BE2C (cell line): ENCODE measurements around the gene MALT1.

Experiments
- DNase-seq: peaks from one replicate; pipeline ENCODE4 v3.0.0-alpha.2; 2020
- H3K27me3 ChIP-seq: fragments of 250-450 bp; sonication (Bioruptor Pico); 2 replicates; pipeline ENCODE4 v1.5.1; 2020; ENCODE audit warnings: mild to moderate bottlenecking
- H3K36me3 ChIP-seq: fragments of 250-450 bp; sonication (Bioruptor Pico); 2 replicates; pipeline ENCODE4 v1.5.1; 2020; ENCODE audit warnings: mild to moderate bottlenecking
- H3K4me1 ChIP-seq: fragments of 250-450 bp; sonication (Bioruptor Pico); 2 replicates; pipeline ENCODE4 v1.5.1; 2020
- H3K4me3 ChIP-seq: 2 replicates; pipeline ENCODE4 v1.5.1; 2011; ENCODE audit warnings: low read depth, low read length
- H3K9me3 ChIP-seq: fragments of 250-450 bp; sonication (Bioruptor Pico); 2 replicates; pipeline ENCODE4 v1.5.1; 2020
- TF ChIP-seq, protein P1 (sequence below): IDR thresholded peaks from 2 replicates; pipeline ENCODE4 v1.5.1; 2012; ENCODE audit warnings: mild to moderate bottlenecking, low read depth, low read length

Gene MALT1

DNA sequence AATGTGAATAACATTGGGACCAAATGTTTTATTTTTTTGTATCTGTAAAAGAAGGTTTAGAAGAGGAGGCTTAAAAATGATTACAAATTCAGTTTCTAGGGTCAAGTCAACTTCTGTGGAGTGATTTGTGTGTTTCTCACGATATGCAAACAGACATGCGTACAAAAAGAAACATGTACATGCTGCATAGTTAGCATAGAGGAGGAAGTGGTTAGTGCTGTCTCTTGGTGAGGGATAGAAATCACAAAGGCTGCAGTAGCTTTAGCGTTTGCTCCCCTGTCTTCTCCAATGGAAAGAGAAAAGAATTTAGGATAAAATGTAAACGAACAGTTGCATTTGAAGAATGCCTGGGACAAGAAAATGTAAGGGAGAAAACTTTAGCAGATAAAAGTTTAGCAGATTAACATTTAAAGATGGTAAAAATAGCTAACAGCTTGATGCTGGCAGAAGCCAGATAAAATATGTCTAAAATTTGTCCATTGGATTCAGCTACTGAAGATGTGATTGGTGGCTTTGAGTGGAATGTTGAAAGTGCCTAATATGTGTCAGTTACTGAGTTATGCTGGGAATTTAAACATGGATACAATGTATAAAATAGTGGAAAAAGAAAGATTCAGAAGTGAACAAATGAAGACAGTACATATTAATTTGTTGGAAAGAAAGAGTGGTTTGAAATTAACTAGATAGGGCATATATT lies 44.9 kb downstream of the MALT1 start:
- Histone ChIP-seq H3K36me3 (no peaks in the 10 kb centered on the region), H3K4me1 (no peaks in the 10 kb centered on the region), H3K4me3 (no peak overlapping the region), H3K9me3 (no peaks in the 10 kb centered on the region), H3K27me3 (no peaks in the 10 kb centered on the region)
- TF ChIP-seq, protein P1, sequence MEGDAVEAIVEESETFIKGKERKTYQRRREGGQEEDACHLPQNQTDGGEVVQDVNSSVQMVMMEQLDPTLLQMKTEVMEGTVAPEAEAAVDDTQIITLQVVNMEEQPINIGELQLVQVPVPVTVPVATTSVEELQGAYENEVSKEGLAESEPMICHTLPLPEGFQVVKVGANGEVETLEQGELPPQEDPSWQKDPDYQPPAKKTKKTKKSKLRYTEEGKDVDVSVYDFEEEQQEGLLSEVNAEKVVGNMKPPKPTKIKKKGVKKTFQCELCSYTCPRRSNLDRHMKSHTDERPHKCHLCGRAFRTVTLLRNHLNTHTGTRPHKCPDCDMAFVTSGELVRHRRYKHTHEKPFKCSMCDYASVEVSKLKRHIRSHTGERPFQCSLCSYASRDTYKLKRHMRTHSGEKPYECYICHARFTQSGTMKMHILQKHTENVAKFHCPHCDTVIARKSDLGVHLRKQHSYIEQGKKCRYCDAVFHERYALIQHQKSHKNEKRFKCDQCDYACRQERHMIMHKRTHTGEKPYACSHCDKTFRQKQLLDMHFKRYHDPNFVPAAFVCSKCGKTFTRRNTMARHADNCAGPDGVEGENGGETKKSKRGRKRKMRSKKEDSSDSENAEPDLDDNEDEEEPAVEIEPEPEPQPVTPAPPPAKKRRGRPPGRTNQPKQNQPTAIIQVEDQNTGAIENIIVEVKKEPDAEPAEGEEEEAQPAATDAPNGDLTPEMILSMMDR: no peak
- DNase-seq: no peak

DNA sequence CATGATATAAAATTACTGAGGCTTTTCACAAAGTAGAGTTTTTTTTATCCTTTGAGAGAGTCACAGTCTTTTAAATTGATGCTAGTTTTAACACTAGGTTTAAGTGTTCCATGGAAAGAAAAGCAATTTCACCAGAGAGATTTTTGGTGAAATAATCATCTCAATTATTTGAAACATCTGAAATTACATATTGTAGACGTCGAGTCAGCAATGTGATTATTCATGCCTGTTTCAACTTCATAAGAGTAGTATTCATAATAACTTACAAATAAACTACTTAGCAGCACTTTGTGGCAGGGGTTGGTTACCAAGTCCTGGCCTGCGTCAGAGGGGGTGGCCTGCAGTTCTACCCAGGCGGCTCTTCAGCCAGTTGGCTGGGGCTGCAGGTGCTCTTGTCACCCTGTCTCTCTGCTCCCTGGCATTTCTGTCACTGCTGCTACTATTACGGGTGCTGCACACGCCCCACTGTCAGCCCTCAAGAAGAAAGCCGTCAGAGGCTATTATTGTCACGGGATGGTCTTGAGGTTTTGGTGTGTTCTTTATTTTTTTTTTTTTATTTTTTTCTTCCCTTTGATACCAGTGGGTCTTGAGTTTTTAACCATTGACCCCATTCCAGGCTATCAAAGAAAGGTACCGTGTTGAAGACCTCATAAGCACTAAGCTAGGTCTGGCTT lies 50.4 kb downstream of the MALT1 start:
- no peak for DNase-seq
- TF ChIP-seq, protein P1: no peak
- Histone ChIP-seq H3K4me1 (no peaks in the 10 kb centered on the region), H3K27me3 (no peaks in the 10 kb centered on the region), H3K9me3 (no peaks in the 10 kb centered on the region), H3K36me3 (no peaks in the 10 kb centered on the region), H3K4me3 (no peak overlapping the region)

DNA sequence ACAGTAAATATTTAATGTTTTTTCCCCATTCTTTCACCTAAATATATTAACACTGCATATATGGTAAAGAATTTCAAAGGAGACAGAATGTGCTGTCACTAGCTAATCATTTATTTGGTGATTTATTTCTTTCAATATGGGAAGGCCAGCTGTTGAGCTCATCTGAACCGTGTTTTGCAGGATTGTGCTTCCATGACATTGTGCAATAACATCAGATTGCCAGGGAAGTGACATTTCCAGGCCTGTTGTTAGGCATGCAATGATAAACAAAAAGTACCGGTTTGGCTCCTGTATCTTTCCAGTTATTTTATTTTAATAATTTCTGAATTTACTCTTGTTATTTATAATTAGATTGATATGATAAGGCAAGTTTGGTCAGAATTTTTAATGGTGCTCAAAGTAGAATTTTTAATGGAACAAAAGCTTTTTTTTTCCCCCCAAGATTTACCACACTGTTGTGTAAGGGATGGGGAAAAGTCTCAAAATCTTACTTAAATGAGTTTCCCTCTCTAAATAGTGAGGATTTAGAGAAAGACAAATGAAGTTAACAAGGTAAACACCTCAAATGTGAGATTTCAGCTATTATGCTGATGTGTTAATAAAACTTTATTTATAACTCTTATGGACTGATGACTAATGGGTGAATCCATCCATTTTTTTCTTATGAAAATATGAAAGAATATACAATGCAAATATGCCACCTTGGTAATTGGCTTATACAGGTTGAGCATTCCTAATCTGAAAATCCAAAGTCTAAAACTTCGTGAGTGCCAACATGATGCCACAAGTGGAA lies 52.7 kb downstream of the MALT1 start:
- Histone ChIP-seq H3K36me3 (no peaks in the 10 kb centered on the region), H3K4me1 (no peaks in the 10 kb centered on the region), H3K27me3 (no peaks in the 10 kb centered on the region), H3K4me3 (no peak overlapping the region), H3K9me3 (no peaks in the 10 kb centered on the region)
- DNase-seq: no peak
- TF ChIP-seq, protein P1: no peak

DNA sequence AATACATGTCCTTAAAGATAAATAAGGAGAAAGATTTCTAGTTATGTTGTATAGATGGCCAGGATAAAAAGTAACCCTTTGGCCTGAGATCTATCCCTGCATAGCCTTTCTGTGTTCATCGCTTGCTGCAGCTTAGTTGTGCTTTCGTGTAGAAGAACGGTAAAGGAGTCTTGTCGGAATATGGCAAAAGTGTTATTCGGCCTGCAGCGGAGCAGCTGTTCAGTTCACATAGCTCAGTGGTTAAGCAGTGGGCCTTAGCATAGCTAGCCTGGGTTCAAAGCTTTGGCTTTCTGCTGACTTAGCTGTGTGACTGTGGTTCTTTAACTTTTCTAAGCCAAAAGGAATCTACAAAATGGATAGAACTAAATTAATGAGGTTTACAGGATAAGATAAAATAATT lies 55.4 kb downstream of the MALT1 start:
- Histone ChIP-seq H3K4me3 (no peak overlapping the region), H3K4me1 (no peaks in the 10 kb centered on the region), H3K9me3 (no peaks in the 10 kb centered on the region), H3K36me3 (no peaks in the 10 kb centered on the region), H3K27me3 (no peaks in the 10 kb centered on the region)
- TF ChIP-seq, protein P1: no peak
- DNase-seq: no peak

DNA sequence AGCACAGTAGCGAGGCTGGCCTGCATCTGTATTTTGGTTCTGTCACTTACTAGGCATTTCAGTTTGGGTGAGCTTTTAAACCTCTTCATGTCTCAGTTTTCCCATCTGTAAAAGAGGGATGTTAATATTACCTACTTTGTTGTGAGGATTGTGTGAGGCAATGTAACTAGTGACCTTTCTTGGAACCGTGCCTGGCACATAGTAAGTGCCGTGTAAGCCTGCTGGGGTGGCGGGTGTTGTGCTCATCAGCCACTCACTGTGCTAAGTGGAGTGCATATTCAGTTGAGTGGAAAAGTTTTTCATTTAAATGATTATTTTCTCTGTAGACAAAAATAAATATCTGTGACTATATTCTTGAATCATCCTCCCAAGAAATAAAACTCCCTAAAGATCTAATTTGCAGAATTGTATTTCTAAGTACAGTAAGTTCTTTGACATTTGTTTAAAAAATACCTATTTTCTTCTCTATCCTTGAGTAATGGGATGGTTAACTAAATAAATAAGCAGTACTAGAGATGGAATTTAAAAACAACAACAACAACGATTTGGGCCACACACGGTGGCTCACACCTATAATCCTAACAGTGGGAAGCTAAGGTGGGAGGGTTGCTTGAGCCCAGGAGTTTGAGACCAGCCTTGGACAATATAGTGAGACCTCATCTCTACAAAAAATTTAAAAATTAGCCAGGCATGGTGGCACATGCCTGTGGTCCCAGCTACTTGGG lies 56.7 kb downstream of the MALT1 start:
- DNase-seq: no peak
- no peaks in the 10 kb centered on the region for H3K36me3 ChIP-seq
- no peaks in the 10 kb centered on the region for H3K9me3 ChIP-seq
- no peak overlapping the region for H3K4me3 ChIP-seq
- no peaks in the 10 kb centered on the region for H3K4me1 ChIP-seq
- no peaks in the 10 kb centered on the region for H3K27me3 ChIP-seq
- TF ChIP-seq, protein P1: no peak
